SK-N-SH (cell line): ENCODE results near the gene ANXA7. TPM values are rescaled to one million over a fixed set of nuclear protein-coding genes. Genes with fewer than 3 reads are reported as not detected.
A peak's percentile ranks its signal among the peaks of the same experiment; 100 is the strongest.

Source experiments
- CTCF ChIA-PET: fragments of 300-600, 350-600 bp; formaldehyde crosslinking; extraction: SDS; loops from one replicate; lab custom pipeline; 2021; lab: Yijun Ruan, JAX
- POLR2A ChIA-PET: fragments of 350-600 bp; sonication (Branson Sonifier 250); formaldehyde crosslinking; extraction: SDS; loops from one replicate; lab custom pipeline; 2020; ENCODE audit warnings: antibody characterized with exemption, inconsistent platforms; lab: Yijun Ruan, JAX
- DNase-seq: peaks from one replicate; pipeline ENCODE4 v3.0.0; 2012
- H2AFZ ChIP-seq: fragments of 200-600 bp; sonication (generic); 2 replicates; pipeline ENCODE4 v1.8.1; 2016; ENCODE audit warnings: antibody characterized with exemption, mild to moderate bottlenecking, low read depth
- H3F3A ChIP-seq: fragments of 200-600 bp; sonication (generic); replicated peaks from 2 replicates; pipeline ENCODE3; 2016; ENCODE audit warnings: antibody characterized with exemption, mild to moderate bottlenecking; ENCODE audit not compliant: insufficient read depth
- H3K27ac ChIP-seq, 2 experiments: fragments of 200-500 bp in 1 of 2; fragments of 200-600 bp in 1 of 2; sonication (Bioruptor generic) in 1 of 2; sonication (generic), shearing (Covaris generic) in 1 of 2; 2 replicates each; pipeline versions ENCODE4 v1.5.1 to v1.6.1; 2014 to 2016; ENCODE audit warnings: low read depth in 2 of 2, inconsistent platforms in 1 of 2, low read length in 1 of 2, mild to moderate bottlenecking in 1 of 2, mixed read lengths in 1 of 2
- H3K27me3 ChIP-seq: fragments of 200-600 bp; sonication (generic), shearing (Covaris generic); 2 replicates; pipeline ENCODE4 v1.6.1; 2016; ENCODE audit warnings: mixed run types; ENCODE audit not compliant: insufficient read depth
- H3K36me3 ChIP-seq, 2 experiments: fragments of 200-500 bp in 1 of 2; fragments of 200-600 bp in 1 of 2; sonication (Bioruptor generic) in 1 of 2; sonication (generic) in 1 of 2; replicated peaks in 1 of 2; 2 replicates each; pipeline versions ENCODE3 to v1.5.1; 2014 to 2016; ENCODE audit warnings: low read length in 1 of 2, mild to moderate bottlenecking in 1 of 2; ENCODE audit not compliant: insufficient read depth in 2 of 2, control insufficient read depth in 1 of 2
- H3K4me1 ChIP-seq, 2 experiments: fragments of 200-500 bp in 1 of 2; fragments of 200-600 bp in 1 of 2; sonication (Bioruptor generic) in 1 of 2; sonication (generic), shearing (Covaris generic) in 1 of 2; 2 replicates each; pipeline versions ENCODE4 v1.5.1 to v1.6.1; 2014 to 2016; ENCODE audit warnings: low read depth in 1 of 2, low read length in 1 of 2, mixed run types in 1 of 2; ENCODE audit not compliant: insufficient read depth in 2 of 2, control insufficient read depth in 1 of 2
- H3K4me2 ChIP-seq: fragments of 200-600 bp; sonication (generic), shearing (Covaris generic); 2 replicates; pipeline ENCODE4 v1.6.1; 2017; ENCODE audit warnings: mixed run types
- H3K4me3 ChIP-seq, 2 experiments: fragments of 200-500 bp in 1 of 2; fragments of 200-600 bp in 1 of 2; sonication (Bioruptor generic) in 1 of 2; sonication (generic), shearing (Covaris generic) in 1 of 2; 2 replicates each; pipeline versions ENCODE4 v1.5.1 to v1.8.1; 2014 to 2016; ENCODE audit warnings: low read depth in 2 of 2, inconsistent platforms in 1 of 2, low read length in 1 of 2, mild to moderate bottlenecking in 1 of 2, mixed read lengths in 1 of 2, moderate library complexity in 1 of 2
- H3K79me2 ChIP-seq: fragments of 200-600 bp; sonication (generic); 2 replicates; pipeline ENCODE4 v1.8.1; 2017; ENCODE audit warnings: mild to moderate bottlenecking; ENCODE audit not compliant: insufficient read depth
- H3K9ac ChIP-seq: fragments of 200-600 bp; sonication (generic); 2 replicates; pipeline ENCODE4 v1.6.1; 2017; ENCODE audit warnings: mixed run types
- H3K9me2 ChIP-seq: fragments of 200-600 bp; sonication (generic); 2 replicates; pipeline ENCODE4 v1.6.1; 2017; ENCODE audit warnings: mixed run types
- H3K9me3 ChIP-seq: fragments of 200-600 bp; sonication (generic); 2 replicates; pipeline ENCODE4 v1.6.1; 2017; ENCODE audit warnings: mixed run types, mild to moderate bottlenecking, moderate library complexity
- H4K20me1 ChIP-seq: fragments of 200-600 bp; sonication (generic); 2 replicates; pipeline ENCODE4 v1.6.1; 2017; ENCODE audit warnings: mild to moderate bottlenecking, mixed run types; ENCODE audit not compliant: insufficient read depth
- CTCF ChIP-seq: fragments of 200-600 bp; sonication (generic); IDR thresholded peaks from 2 replicates; pipeline ENCODE4 v1.6.1; 2017; ENCODE audit warnings: antibody characterized with exemption, mild to moderate bottlenecking, moderate library complexity
- EP300 ChIP-seq, 2 experiments: IDR thresholded peaks; 2 replicates each; pipeline versions ENCODE4 v1.4.0 to v1.6.1; 2012; ENCODE audit warnings: borderline replicate concordance in 1 of 2, low read depth in 1 of 2, low read length in 1 of 2
- FOXJ3 ChIP-seq: sonication (generic); formaldehyde crosslinking; IDR thresholded peaks from 2 replicates; pipeline ENCODE4 v1.5.1; 2020; ENCODE audit warnings: mild to moderate bottlenecking, missing genetic modification reagents
- FOXM1 ChIP-seq: IDR thresholded peaks from 2 replicates; pipeline ENCODE4 v1.4.0; 2012; ENCODE audit warnings: low read depth, mild to moderate bottlenecking
- IRF3 ChIP-seq: fragments of 150-350 bp; IDR thresholded peaks from 2 replicates; pipeline ENCODE4 v1.6.1; 2016; ENCODE audit warnings: mild to moderate bottlenecking, low read depth, low read length
- JUND ChIP-seq: IDR thresholded peaks from 2 replicates; pipeline ENCODE4 v1.4.0; 2012
- NFIC ChIP-seq: IDR thresholded peaks from 2 replicates; pipeline ENCODE4 v1.4.0; 2012; ENCODE audit warnings: borderline replicate concordance
- RAD21 ChIP-seq: IDR thresholded peaks from 2 replicates; pipeline ENCODE4 v1.6.1; 2012; ENCODE audit warnings: mild to moderate bottlenecking, low read length
- RCOR1 ChIP-seq: fragments of 150-350 bp; IDR thresholded peaks from 2 replicates; pipeline ENCODE4 v1.6.1; 2017; ENCODE audit warnings: antibody characterized with exemption, low read length
- RXRA ChIP-seq: IDR thresholded peaks from 2 replicates; pipeline ENCODE4 v1.4.0; 2012; ENCODE audit warnings: low read depth, mild to moderate bottlenecking, borderline replicate concordance
- SMC3 ChIP-seq: IDR thresholded peaks from 2 replicates; pipeline ENCODE4 v1.6.1; 2012; ENCODE audit warnings: low read depth, low read length, improper control_type of control experiment
- TAF1 ChIP-seq: IDR thresholded peaks from 2 replicates; pipeline ENCODE4 v1.6.1; 2012; ENCODE audit warnings: low read depth, mild to moderate bottlenecking, low read length, moderate library complexity, borderline replicate concordance
- TCF12 ChIP-seq: IDR thresholded peaks from 2 replicates; pipeline ENCODE4 v1.4.0; 2012
- USF1 ChIP-seq: IDR thresholded peaks from 2 replicates; pipeline ENCODE4 v1.4.0; 2012; ENCODE audit warnings: low read depth, borderline replicate concordance
- ZBTB33 ChIP-seq: IDR thresholded peaks from 2 replicates; pipeline ENCODE4 v1.4.0; 2012; ENCODE audit warnings: low read depth, borderline replicate concordance
- WGBS: methylation state at CpG from one replicate; pipeline ENCODE4 v1.1.6; 2017; ENCODE audit warnings: low lambda C conversion rate; 5-methylcytosine and 5-hydroxymethylcytosine counted together
- polyA plus RNA-seq, 3 experiments: library from polyadenylated mRNA; depleted of rRNA; stranded (reverse); fragments of >200 nt; gene quantifications; 2 replicates each; pipeline ENCODE4 v1.2.3, GENCODE V29; 2012

The ANXA7 gene
- polyA plus RNA-seq, 1 of the 3 experiments (the other 2 are of a cell fraction) = 65.7 TPM

GRCh38 chr10:73338801-73339368 is 75.0 kb downstream of the ANXA7 start:
- no peak for DNase-seq
- 63% methylated on average over 8 of the region's 8 CpGs for WGBS
- ChIA-PET CTCF (no interaction called here), POLR2A (no interaction called here)
- Histone ChIP-seq H3K9me2 (no peaks in the 10 kb centered on the region), H3F3A (no peaks in the 10 kb centered on the region), H2AFZ (no peak overlapping the region), H3K36me3 (no peaks in the 10 kb centered on the region), H3K79me2 (no peaks in the 10 kb centered on the region), H4K20me1 (no peaks in the 10 kb centered on the region), H3K4me3 (no peak overlapping the region), H3K27me3 (no peaks in the 10 kb centered on the region), H3K9me3 (no peaks in the 10 kb centered on the region), H3K4me1 (no peaks in the 10 kb centered on the region), H3K9ac (no peak overlapping the region), H3K4me2 (no peak overlapping the region), H3K27ac (no peak overlapping the region)
- TF ChIP-seq USF1 = no peak
- no peak for TF ChIP-seq FOXM1
- no peak for TF ChIP-seq RAD21
- TF ChIP-seq IRF3 = no peak
- TF ChIP-seq RCOR1 = no peak
- no peak for TF ChIP-seq SMC3

GRCh38 chr10:73333202-73333601 is 80.7 kb downstream of the ANXA7 start:
- Histone ChIP-seq H4K20me1 (no peaks in the 10 kb centered on the region), H3K4me1 (no peaks in the 10 kb centered on the region), H2AFZ (no peak overlapping the region), H3F3A (no peaks in the 10 kb centered on the region), H3K9ac (no peak overlapping the region), H3K79me2 (no peaks in the 10 kb centered on the region), H3K36me3 (no peaks in the 10 kb centered on the region)
- WGBS = 96% methylated on average over 1 of the region's 1 CpG
- TF ChIP-seq IRF3 = no peak
- TF ChIP-seq, all 33 proteins: peak for 0
- no peak overlapping the region for H3K4me3 ChIP-seq
- no peaks in the 10 kb centered on the region for H3K27me3 ChIP-seq
- POLR2A ChIA-PET = no interaction called here
- H3K4me2 ChIP-seq = no peak overlapping the region
- CTCF ChIA-PET = no interaction called here
- DNase-seq = no peak
- H3K9me2 ChIP-seq = no peaks in the 10 kb centered on the region
- no peaks in the 10 kb centered on the region for H3K9me3 ChIP-seq
- H3K27ac ChIP-seq = no peak overlapping the region

- no peak for DNase-seq
- H3K9me3 ChIP-seq = no peaks in the 10 kb centered on the region
- H3K4me1 ChIP-seq = no peaks in the 10 kb centered on the region
- H4K20me1 ChIP-seq = no peaks in the 10 kb centered on the region
- H3K9ac ChIP-seq = no peak overlapping the region
- no peaks in the 10 kb centered on the region for H3K79me2 ChIP-seq
- H3K9me2 ChIP-seq = no peaks in the 10 kb centered on the region
- 0 out of 2 replicates have a peak overlapping the region, but pooled peaks have one; percentile 35 for H2AFZ ChIP-seq
- ChIA-PET POLR2A (no interaction called here), CTCF (no interaction called here)
- H3K27me3 ChIP-seq = no peaks in the 10 kb centered on the region
- H3K27ac ChIP-seq = no peak overlapping the region
- no peak overlapping the region for H3K4me3 ChIP-seq
- H3F3A ChIP-seq = no peaks in the 10 kb centered on the region
- no peaks in the 10 kb centered on the region for H3K36me3 ChIP-seq
- WGBS = 22% methylated on average over 2 of the region's 2 CpGs
- H3K4me2 ChIP-seq = no peak overlapping the region
- no peak for TF ChIP-seq TAF1
- TF ChIP-seq ZBTB33 = no peak
- no peak for TF ChIP-seq FOXJ3 (CRISPR knock-in tag)
- no peak for TF ChIP-seq TCF12
- no peak for TF ChIP-seq RAD21
- no peak for TF ChIP-seq EP300 (IDR thresholded peaks at IDR 0.05; ENCODE audit: borderline replicate concordance in 1 of 2, low read depth in 1 of 2, low read length in 1 of 2)
- TF ChIP-seq NFIC = no peak
- TF ChIP-seq JUND = no peak
- TF ChIP-seq SMC3 = no peak
- no peak for TF ChIP-seq RXRA
- TF ChIP-seq CTCF = no peak
Measured at GRCh38 chr10:73332379-73332778, 81.5 kb downstream of the ANXA7 start.
